Dendritic cell treated with granulocyte-macrophage colony-stimulating factor and Interleukin-4, amounts not matched to agents 40 ng/mL and 50 ng/mL, for 4 days (primary cell): Measurements from ENCODE around the gene ZNF740.
"Not testable (repeated sequence)": the region's sequence is repeated elsewhere in the genome, so short reads cannot be mapped to it uniquely, and the experiment has no call there.

ENCODE experiments used
- H3K27ac Mint-ChIP-seq: one replicate; pipeline ENCODE4 v1.8.0; 2022; ENCODE audit warnings: mild to moderate bottlenecking, mixed read lengths
- H3K27me3 Mint-ChIP-seq: one replicate; pipeline ENCODE4 v1.8.0; 2022; ENCODE audit warnings: mild to moderate bottlenecking, mixed read lengths
- H3K36me3 Mint-ChIP-seq: one replicate; pipeline ENCODE4 v1.8.0; 2022; ENCODE audit warnings: low read depth, mixed read lengths
- H3K4me1 Mint-ChIP-seq: one replicate; pipeline ENCODE4 v1.8.0; 2022; ENCODE audit warnings: low read depth, mixed read lengths
- H3K4me3 Mint-ChIP-seq: one replicate; pipeline ENCODE4 v1.8.0; 2022; ENCODE audit warnings: mild to moderate bottlenecking, moderate library complexity, mixed read lengths
- H3K9me3 Mint-ChIP-seq: one replicate; pipeline ENCODE4 v1.8.0; 2022; ENCODE audit warnings: mixed read lengths
- intact Hi-C: fragments of 100-400 bp; cut with micrococcal nuclease; formaldehyde crosslinking; loops from one replicate; pipeline ENCODE4 v1.15.0; 2022

The ZNF740 gene

DNA sequence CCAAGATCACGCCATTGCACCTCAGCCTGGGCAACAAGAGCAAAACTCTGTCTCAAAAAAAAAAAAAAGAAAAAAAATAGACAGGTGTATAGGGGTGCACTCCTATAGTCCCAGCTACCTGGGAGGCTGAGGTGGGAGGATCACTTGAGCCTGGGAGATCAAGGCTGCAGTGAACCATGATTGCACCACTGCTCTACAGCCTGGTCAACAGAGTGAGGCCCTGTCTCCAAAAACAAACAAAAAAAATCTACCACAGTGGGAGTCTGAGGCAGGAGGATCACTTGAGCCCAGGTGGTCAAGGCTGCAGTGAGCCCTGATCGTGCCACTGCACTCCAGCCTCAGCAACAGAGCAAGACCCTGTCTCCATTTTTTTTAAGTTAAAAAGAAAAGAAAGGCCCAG, 17.5 kb upstream of the ZNF740 start:
- H3K27ac Mint-ChIP-seq, H3K9me3 Mint-ChIP-seq, H3K4me3 Mint-ChIP-seq, H3K4me1 Mint-ChIP-seq, H3K27me3 Mint-ChIP-seq, intact Hi-C loops: not testable (repeated sequence)
- H3K36me3 Mint-ChIP-seq: peaks cover 16% of the 10 kb centered on the region

GRCh38 chr12:53166837-53167236, 13.7 kb upstream of the ZNF740 start:
- Mint-ChIP-seq H3K4me3 (no peak overlapping the region), H3K36me3 (peaks cover 25% of the 10 kb centered on the region), H3K9me3 (no peaks in the 10 kb centered on the region), H3K4me1 (peaks cover 6% of the 10 kb centered on the region), H3K27me3 (no peaks in the 10 kb centered on the region), H3K27ac (no peak overlapping the region)
- intact Hi-C loops: no loop called here

DNA sequence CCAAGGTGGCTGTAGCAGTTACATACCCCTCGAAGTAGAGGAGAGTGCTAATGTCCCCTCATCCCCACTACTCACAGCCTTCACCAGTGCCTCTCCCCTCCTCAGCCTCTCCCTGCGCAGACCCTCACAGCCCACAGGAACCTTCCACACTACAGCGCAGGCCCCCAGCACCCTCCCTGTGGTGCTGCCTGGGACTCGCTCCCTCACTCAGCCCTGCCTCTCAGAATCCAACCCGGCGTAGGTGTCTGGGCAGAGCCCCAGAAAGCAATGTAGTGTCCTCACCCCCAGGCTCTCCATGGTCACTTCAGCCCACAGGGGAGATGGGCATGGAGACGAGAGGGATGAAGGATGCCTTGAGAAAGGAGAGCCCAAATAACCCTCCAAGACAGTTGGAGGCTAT, 10.9 kb upstream of the ZNF740 start:
- intact Hi-C loops: no loop called here
- Mint-ChIP-seq H3K4me1 (peaks cover 9% of the 10 kb centered on the region), H3K4me3 (no peak overlapping the region), H3K27ac (no peak overlapping the region), H3K9me3 (no peaks in the 10 kb centered on the region), H3K36me3 (peaks cover 39% of the 10 kb centered on the region), H3K27me3 (no peaks in the 10 kb centered on the region)

DNA sequence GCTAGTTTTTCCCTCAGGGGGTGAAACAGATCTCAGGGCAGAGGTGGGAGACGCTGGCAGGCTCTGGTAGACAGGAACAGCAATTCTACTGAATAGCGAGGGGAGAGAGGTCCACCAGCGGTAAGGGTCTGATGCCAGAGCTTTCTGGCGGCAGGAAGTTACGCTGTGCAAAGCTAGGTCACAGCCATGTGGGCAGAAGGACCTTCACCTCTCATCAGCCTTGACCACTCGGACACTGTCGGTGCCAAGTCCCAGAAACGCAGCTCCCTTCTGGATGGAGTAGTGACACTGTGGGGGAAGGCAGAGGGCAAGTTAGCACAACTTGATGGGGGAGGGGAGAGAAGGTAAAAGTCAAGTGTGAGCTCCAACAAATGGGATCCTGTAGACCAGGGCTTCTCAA, 10.3 kb upstream of the ZNF740 start:
- H3K27ac Mint-ChIP-seq: no peak overlapping the region
- intact Hi-C loops: no loop called here
- peaks cover 39% of the 10 kb centered on the region for H3K36me3 Mint-ChIP-seq
- H3K27me3 Mint-ChIP-seq: no peaks in the 10 kb centered on the region
- no peaks in the 10 kb centered on the region for H3K9me3 Mint-ChIP-seq
- no peak overlapping the region for H3K4me3 Mint-ChIP-seq
- H3K4me1 Mint-ChIP-seq: peaks cover 15% of the 10 kb centered on the region

DNA sequence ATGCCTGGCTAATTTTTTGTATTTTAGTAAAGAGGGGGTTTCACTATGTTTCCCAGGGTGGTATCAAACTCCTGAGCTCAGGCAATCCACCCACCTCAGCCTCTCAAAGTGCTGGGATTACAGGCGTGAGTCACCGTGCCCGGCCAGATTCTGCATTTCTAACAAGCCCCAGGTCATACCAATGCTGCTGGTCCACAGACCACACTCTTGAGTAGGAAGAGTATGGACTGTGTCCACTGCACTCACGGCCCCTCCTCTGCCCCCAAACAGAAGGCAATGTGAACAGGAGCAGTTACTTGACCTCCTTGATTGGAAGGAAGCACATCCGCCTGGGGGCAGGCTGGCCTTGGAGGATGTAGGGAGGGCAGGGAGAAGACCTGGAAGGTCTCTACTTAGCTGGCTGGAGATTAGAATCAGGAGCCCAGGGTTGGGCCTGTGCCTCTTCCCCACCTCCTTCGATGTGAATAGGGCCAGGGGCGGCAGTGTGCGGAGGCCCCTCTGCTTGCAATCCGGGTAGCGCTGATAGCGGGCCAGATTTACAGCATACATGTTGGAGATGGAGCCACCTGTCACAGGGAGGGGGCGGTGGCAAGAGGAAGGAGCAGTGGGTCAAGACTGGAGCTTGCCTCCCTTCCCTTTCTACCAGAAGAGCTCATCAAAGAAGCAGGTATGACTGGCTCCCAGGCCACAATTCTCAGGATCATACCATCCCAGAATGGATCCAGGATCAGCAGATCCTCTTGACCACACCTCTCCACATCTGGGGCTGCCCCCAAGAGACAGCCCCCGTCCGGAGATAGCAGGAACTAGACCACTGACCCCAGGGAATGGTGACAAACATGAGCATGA, 9.4 kb upstream of the ZNF740 start:
- Mint-ChIP-seq H3K36me3 (peaks cover 39% of the 10 kb centered on the region), H3K4me1 (peaks cover 16% of the 10 kb centered on the region), H3K27me3 (no peaks in the 10 kb centered on the region), H3K4me3 (no peak overlapping the region), H3K27ac (no peak overlapping the region), H3K9me3 (no peaks in the 10 kb centered on the region)
- intact Hi-C loops: no loop called here

DNA sequence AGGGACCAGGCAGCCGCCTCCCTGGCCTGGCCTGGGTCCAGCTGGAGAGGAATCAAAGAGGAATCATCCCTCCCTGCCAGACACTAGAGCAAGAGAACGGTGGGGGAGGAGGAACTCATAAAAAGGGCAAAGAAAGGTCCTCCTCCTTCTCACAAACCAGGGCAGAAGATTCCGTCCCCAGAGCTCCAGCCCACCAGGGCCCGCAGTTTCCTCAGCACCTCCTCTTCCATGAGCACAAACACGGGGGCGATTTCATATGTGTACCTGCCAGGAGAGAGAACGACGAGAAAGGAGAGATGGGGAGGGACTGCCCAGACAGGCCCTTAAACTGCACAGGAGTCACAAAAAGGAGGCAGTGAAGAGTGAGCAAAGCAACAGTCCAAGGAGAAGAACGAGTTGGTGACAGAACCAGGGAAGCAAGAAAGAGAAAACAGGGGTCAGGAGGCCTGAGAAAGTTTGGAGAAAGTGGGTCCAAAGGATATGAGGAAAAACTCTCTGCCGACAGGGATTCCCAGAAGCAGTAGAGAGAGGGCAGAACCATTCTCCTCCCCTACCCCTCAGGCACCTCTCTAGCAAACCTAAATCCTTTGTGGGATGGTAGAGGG, 8.7 kb upstream of the ZNF740 start:
- H3K27me3 Mint-ChIP-seq: no peaks in the 10 kb centered on the region
- peaks cover 39% of the 10 kb centered on the region for H3K36me3 Mint-ChIP-seq
- no peak overlapping the region for H3K4me3 Mint-ChIP-seq
- H3K27ac Mint-ChIP-seq: no peak overlapping the region
- H3K9me3 Mint-ChIP-seq: no peaks in the 10 kb centered on the region
- H3K4me1 Mint-ChIP-seq: peaks cover 16% of the 10 kb centered on the region
- intact Hi-C loops: no loop called here

DNA sequence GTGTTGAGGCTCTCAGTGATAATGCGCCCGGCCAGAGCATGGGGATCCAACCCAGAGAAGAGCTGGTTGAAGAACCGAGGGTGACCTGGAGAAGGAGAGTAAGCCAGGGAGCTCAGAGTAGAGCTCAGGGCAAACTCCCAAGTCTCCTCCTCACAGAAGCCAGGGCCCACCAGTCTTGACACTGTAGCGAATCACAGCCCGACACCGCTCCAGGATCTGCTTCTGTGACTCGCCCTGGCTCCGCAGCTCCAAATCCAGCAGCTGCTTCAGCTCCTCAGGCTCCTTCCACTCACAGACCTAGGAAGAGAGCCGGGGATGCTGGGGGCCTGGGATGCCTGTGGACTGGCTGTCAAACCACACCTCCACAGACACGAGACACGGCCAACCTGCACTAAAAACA, 8.2 kb upstream of the ZNF740 start:
- Mint-ChIP-seq H3K4me1 (peaks cover 16% of the 10 kb centered on the region), H3K4me3 (no peak overlapping the region), H3K9me3 (no peaks in the 10 kb centered on the region), H3K27me3 (no peaks in the 10 kb centered on the region), H3K27ac (no peak overlapping the region), H3K36me3 (peaks cover 39% of the 10 kb centered on the region)
- intact Hi-C loops: no loop called here

DNA sequence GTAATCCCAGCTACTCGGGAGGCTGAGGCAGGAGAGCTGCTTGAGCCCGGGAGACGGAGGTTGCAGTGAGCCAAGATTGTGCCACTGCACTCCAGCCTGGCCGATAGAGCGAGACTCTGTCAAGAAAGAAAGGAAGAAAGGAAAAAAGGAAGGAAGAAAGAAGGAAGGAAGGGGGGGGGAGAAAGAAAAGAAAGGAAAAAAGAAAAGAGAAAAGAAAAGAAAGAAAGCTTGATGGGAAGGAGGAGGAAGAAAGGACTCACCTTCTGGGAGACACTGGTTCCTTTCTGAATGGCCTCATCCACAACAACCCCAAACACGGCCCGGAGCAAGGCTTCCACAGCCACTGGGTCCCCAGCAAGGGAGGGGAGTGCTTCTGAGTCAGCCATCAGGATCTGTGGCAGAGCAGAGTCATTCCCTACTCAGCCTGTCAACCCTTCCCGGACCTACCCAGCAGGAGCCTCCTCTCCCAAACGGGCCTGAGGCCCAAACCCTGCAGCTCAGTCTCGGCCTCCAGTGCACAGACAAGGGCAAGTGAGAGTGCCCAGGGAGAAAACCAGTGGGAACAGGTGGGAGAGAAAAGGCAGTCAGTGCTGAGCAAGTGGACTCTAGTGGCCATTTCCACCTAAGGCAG, 7.3 kb upstream of the ZNF740 start:
- Mint-ChIP-seq H3K4me1 (peaks cover 16% of the 10 kb centered on the region), H3K4me3 (no peak overlapping the region), H3K36me3 (peaks cover 39% of the 10 kb centered on the region), H3K27ac (no peak overlapping the region), H3K9me3 (no peaks in the 10 kb centered on the region), H3K27me3 (no peaks in the 10 kb centered on the region)
- intact Hi-C loops: no loop called here

DNA sequence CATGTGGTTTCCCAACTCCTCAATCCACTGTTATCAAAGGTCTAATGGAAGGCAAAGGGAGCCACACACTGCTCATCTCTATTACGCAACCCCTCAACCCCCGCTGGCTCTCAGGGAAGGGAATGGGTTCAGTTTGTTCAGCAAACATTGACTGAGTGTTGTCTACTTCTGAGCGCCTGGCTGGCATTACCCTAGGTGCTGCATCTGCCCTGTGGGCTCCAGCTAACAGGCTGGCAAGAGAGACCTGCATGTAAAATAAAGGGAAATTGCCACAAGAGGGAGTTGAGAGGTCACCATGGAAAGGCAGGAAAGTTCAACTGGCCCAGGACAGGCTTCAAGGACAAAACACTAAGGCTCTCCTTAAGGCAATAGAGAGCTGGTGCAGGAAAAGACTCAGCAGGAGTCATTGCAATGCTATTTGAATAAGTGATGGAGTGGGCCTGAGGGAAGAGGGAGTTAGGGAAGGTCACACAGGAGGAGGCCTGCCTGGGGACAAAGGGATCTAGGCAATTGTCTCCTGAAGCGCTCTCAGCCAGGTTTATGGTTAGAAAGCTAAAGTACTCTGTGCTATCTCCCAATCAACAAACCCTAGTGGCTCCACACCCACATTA, 5.5 kb upstream of the ZNF740 start:
- Mint-ChIP-seq H3K4me1 (peaks cover 27% of the 10 kb centered on the region), H3K4me3 (no peak overlapping the region), H3K36me3 (peaks cover 33% of the 10 kb centered on the region), H3K27me3 (no peaks in the 10 kb centered on the region), H3K9me3 (no peaks in the 10 kb centered on the region), H3K27ac (no peak overlapping the region)
- intact Hi-C loops: loop anchor here (1.0 kb wide), 1 partner anchor 22 kb away; no protein-coding TSS in a partner anchor

GRCh38 chr12:53176750-53177149, 3.8 kb upstream of the ZNF740 start:
- peaks cover 30% of the 10 kb centered on the region for H3K36me3 Mint-ChIP-seq
- no peak overlapping the region for H3K4me3 Mint-ChIP-seq
- H3K9me3 Mint-ChIP-seq: no peaks in the 10 kb centered on the region
- intact Hi-C loops: no loop called here
- H3K27ac Mint-ChIP-seq: no peak overlapping the region
- peaks cover 31% of the 10 kb centered on the region for H3K4me1 Mint-ChIP-seq
- H3K27me3 Mint-ChIP-seq: no peaks in the 10 kb centered on the region

- Mint-ChIP-seq H3K36me3 (peaks cover 29% of the 10 kb centered on the region), H3K4me1 (peaks cover 34% of the 10 kb centered on the region)
- H3K27ac Mint-ChIP-seq, H3K9me3 Mint-ChIP-seq, H3K4me3 Mint-ChIP-seq, H3K27me3 Mint-ChIP-seq, intact Hi-C loops: not testable (repeated sequence)
These were observed 3.1 kb upstream of the ZNF740 start for GRCh38 chr12:53177447-53177846.

GRCh38 chr12:53178803-53179202, 1.7 kb upstream of the ZNF740 start:
- H3K9me3 Mint-ChIP-seq, H3K4me3 Mint-ChIP-seq, intact Hi-C loops, H3K27me3 Mint-ChIP-seq: not testable (repeated sequence)
- Mint-ChIP-seq H3K4me1 (peaks cover 45% of the 10 kb centered on the region), H3K27ac (peak overlapping the region; percentile 84), H3K36me3 (peaks cover 27% of the 10 kb centered on the region)

- no peaks in the 10 kb centered on the region for H3K27me3 Mint-ChIP-seq
- peak overlapping the region; percentile 86 for H3K4me3 Mint-ChIP-seq
- H3K4me1 Mint-ChIP-seq: peaks cover 53% of the 10 kb centered on the region
- no peaks in the 10 kb centered on the region for H3K9me3 Mint-ChIP-seq
- peak overlapping the region; percentile 84 for H3K27ac Mint-ChIP-seq
- intact Hi-C loops: no loop called here
- peaks cover 37% of the 10 kb centered on the region for H3K36me3 Mint-ChIP-seq
These were observed 769 bp upstream of the ZNF740 start for GRCh38 chr12:53179687-53180219.
